GM23338 (cell line): ENCODE results near the gene CCDC102A.

Experiments
- EZH2 ChIP-seq: fragments of 200-600 bp; sonication (generic); IDR thresholded peaks from one replicate; pipeline ENCODE4 v1.8.0; 2017; ENCODE audit warnings: antibody characterized with exemption, mild to moderate bottlenecking, low read depth; ENCODE audit not compliant: unreplicated experiment
- POLR2AphosphoS5 ChIP-seq: IDR thresholded peaks from 2 replicates; pipeline ENCODE4 v1.6.1; 2016; ENCODE audit warnings: antibody characterized with exemption, low read depth
- TF ChIP-seq, protein P1 (sequence below), 2 experiments: fragments of 200-600 bp in 1 of 2; sonication (generic) in 1 of 2; conservative IDR thresholded peaks; 2 replicates each; pipeline versions ENCODE4 v1.5.1 to v1.6.1; 2016 to 2017; ENCODE audit warnings: antibody characterized with exemption in 2 of 2, low read depth in 2 of 2, mild to moderate bottlenecking in 2 of 2, moderate library complexity in 1 of 2

DNA sequence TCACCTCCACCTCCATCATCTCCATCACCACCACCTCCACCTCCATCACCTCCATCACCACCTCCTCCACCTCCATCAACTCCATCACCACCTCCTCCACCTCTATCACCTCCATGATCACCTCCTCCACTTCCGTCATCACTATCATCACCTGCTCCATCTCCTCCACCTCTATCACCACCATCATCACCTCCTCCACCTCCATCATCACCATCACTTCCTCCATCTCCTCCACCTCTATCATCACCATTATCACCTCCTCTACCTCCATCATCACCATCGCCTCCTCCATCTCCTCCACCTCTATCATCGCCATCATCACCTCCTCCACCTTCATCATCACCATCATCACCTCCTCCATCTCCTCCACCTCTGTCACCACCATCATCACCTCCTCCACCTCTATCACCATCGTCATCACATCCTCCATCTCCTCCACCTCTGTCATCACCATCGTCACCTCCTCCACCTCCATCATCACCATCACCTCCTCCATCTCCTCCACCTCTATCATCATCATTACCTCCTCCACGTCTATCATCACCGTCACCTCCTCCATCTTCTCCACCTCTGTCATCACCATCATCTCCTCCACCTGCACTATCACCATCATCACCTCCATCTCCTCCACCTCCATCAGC is 33.1 kb upstream of the CCDC102A start:
- TF ChIP-seq, protein P1, sequence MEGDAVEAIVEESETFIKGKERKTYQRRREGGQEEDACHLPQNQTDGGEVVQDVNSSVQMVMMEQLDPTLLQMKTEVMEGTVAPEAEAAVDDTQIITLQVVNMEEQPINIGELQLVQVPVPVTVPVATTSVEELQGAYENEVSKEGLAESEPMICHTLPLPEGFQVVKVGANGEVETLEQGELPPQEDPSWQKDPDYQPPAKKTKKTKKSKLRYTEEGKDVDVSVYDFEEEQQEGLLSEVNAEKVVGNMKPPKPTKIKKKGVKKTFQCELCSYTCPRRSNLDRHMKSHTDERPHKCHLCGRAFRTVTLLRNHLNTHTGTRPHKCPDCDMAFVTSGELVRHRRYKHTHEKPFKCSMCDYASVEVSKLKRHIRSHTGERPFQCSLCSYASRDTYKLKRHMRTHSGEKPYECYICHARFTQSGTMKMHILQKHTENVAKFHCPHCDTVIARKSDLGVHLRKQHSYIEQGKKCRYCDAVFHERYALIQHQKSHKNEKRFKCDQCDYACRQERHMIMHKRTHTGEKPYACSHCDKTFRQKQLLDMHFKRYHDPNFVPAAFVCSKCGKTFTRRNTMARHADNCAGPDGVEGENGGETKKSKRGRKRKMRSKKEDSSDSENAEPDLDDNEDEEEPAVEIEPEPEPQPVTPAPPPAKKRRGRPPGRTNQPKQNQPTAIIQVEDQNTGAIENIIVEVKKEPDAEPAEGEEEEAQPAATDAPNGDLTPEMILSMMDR (conservative IDR thresholded peaks at IDR 0.05; ENCODE audit: low read depth in 2 of 2): no peak
- no peak for TF ChIP-seq POLR2AphosphoS5
- no peak for TF ChIP-seq EZH2
